VCaP (cell line): ENCODE results near the gene VASN.

ENCODE experiments used
- H3K27ac ChIP-seq: fragments of 450-650 bp; 2 replicates; pipeline ENCODE4 v1.5.1; 2017
- CTCF ChIP-seq: fragments of 450-650 bp; conservative IDR thresholded peaks from 2 replicates; pipeline ENCODE4 v1.5.1; 2017; ENCODE audit warnings: mild to moderate bottlenecking, moderate library complexity

Gene VASN

GRCh38 chr16:4402439-4403132 lies 30.9 kb downstream of the VASN start:
- no peak overlapping the region; the same call in 1 of the 2 replicates for H3K27ac ChIP-seq
- peak; percentile 86 for TF ChIP-seq CTCF

- H3K27ac ChIP-seq, result no peak overlapping the region
- TF ChIP-seq CTCF, result no peak
Measured at GRCh38 chr16:4403133-4403949, 31.7 kb downstream of the VASN start.

GRCh38 chr16:4404247-4404966 lies 32.8 kb downstream of the VASN start:
- TF ChIP-seq CTCF, result peak; percentile 51
- no peak overlapping the region for H3K27ac ChIP-seq

- TF ChIP-seq CTCF, result no peak
- no peak overlapping the region for H3K27ac ChIP-seq
Measured at GRCh38 chr16:4404967-4405696, 33.5 kb downstream of the VASN start.

GRCh38 chr16:4407543-4408322 lies 36.1 kb downstream of the VASN start:
- no peak overlapping the region for H3K27ac ChIP-seq
- no peak for TF ChIP-seq CTCF

GRCh38 chr16:4408323-4408690 lies 36.7 kb downstream of the VASN start:
- H3K27ac ChIP-seq, result no peak overlapping the region
- no peak for TF ChIP-seq CTCF
